MM.1S (cell line): ENCODE data around the gene WDR45B.

Source experiments
- EZH2 ChIP-seq: fragments of 300-600 bp; sonication (generic); optimal IDR thresholded peaks from 2 replicates; pipeline ENCODE3; 2017; ENCODE audit warnings: low read depth, mild to moderate bottlenecking, antibody characterized with exemption, low read length, mixed read lengths
- EZH2phosphoT487 ChIP-seq: fragments of 300-600 bp; sonication (generic); IDR thresholded peaks from 2 replicates; pipeline ENCODE4 v1.6.1; 2018; ENCODE audit warnings: antibody characterized with exemption, low read length
- TF ChIP-seq, protein P1 (sequence below): fragments of 300-600 bp; sonication (generic); IDR thresholded peaks from 2 replicates; pipeline ENCODE4 v1.5.1; 2016; ENCODE audit warnings: antibody characterized with exemption, low read length, mixed read lengths

DNA sequence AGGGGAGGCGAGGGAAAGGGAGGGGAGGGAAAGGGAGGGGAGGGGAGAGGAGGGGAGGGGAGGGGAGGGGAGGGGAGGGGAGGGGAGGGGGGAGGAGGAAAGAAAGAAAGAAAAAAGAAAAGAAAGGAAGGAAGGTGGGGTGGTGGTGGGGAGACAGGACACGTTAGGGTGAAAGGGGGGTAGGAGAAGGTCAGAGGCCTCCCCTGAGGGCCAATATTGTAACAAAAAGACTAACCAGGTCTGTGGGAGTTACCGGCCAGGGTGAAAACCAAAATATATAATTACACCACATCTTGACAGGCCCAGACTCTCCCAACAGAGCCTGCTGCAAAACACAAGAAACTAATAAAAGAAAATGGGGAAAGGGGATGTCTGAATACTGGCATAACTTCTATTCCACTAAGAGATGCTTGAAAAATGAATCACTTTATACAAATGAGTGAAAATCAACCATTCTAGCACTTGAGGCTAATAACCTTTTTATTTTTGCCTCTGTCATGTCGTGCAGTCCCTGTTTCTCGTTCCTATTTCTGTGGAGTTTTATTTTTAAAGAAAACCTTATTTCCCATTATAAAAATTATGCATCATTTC lies 10.0 kb downstream of the WDR45B start:
- TF ChIP-seq EZH2phosphoT487 (no peak), EZH2 (no peak)
- TF ChIP-seq, protein P1, sequence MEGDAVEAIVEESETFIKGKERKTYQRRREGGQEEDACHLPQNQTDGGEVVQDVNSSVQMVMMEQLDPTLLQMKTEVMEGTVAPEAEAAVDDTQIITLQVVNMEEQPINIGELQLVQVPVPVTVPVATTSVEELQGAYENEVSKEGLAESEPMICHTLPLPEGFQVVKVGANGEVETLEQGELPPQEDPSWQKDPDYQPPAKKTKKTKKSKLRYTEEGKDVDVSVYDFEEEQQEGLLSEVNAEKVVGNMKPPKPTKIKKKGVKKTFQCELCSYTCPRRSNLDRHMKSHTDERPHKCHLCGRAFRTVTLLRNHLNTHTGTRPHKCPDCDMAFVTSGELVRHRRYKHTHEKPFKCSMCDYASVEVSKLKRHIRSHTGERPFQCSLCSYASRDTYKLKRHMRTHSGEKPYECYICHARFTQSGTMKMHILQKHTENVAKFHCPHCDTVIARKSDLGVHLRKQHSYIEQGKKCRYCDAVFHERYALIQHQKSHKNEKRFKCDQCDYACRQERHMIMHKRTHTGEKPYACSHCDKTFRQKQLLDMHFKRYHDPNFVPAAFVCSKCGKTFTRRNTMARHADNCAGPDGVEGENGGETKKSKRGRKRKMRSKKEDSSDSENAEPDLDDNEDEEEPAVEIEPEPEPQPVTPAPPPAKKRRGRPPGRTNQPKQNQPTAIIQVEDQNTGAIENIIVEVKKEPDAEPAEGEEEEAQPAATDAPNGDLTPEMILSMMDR: no peak
